Stomach smooth muscle (tissue), 2 donors: ENCODE data around the gene PAPPA2.
"Not testable (repeated sequence)": the region's sequence is repeated elsewhere in the genome, so short reads cannot be mapped to it uniquely, and the experiment has no call there.

ENCODE experiments used
- H3K27ac ChIP-seq: one replicate; pipeline ENCODE4 v1.7.0; 2013; ENCODE audit warnings: mild to moderate bottlenecking, low read length, inconsistent platforms
- H3K27me3 ChIP-seq, 2 donors: one replicate each; pipeline ENCODE4 v1.7.0; 2013; ENCODE audit warnings: low read length in 2 of 2; ENCODE audit not compliant: insufficient read depth in 2 of 2, control insufficient read depth in 1 of 2
- H3K36me3 ChIP-seq, 2 donors: one replicate each; pipeline ENCODE4 v1.7.0; 2013; ENCODE audit warnings: low read length in 2 of 2; ENCODE audit not compliant: control insufficient read depth in 2 of 2, insufficient read depth in 2 of 2
- H3K4me1 ChIP-seq: one replicate; pipeline ENCODE4 v1.7.0; 2013; ENCODE audit warnings: low read length; ENCODE audit not compliant: control insufficient read depth, insufficient read depth
- H3K4me3 ChIP-seq, 2 donors: one replicate each; pipeline ENCODE4 v1.7.0; 2013; ENCODE audit warnings: low read length in 2 of 2
- H3K9ac ChIP-seq, 2 donors: one replicate each; pipeline ENCODE4 v1.7.0; 2013; ENCODE audit warnings: low read length in 2 of 2, mild to moderate bottlenecking in 1 of 2
- H3K9me3 ChIP-seq, 2 donors: one replicate each; pipeline ENCODE4 v1.7.0; 2013; ENCODE audit warnings: low read length in 2 of 2; ENCODE audit not compliant: control insufficient read depth in 2 of 2
- donor health status: healthy.
- donor health status: Pancreatic carcinoma.

Gene PAPPA2, protein sequence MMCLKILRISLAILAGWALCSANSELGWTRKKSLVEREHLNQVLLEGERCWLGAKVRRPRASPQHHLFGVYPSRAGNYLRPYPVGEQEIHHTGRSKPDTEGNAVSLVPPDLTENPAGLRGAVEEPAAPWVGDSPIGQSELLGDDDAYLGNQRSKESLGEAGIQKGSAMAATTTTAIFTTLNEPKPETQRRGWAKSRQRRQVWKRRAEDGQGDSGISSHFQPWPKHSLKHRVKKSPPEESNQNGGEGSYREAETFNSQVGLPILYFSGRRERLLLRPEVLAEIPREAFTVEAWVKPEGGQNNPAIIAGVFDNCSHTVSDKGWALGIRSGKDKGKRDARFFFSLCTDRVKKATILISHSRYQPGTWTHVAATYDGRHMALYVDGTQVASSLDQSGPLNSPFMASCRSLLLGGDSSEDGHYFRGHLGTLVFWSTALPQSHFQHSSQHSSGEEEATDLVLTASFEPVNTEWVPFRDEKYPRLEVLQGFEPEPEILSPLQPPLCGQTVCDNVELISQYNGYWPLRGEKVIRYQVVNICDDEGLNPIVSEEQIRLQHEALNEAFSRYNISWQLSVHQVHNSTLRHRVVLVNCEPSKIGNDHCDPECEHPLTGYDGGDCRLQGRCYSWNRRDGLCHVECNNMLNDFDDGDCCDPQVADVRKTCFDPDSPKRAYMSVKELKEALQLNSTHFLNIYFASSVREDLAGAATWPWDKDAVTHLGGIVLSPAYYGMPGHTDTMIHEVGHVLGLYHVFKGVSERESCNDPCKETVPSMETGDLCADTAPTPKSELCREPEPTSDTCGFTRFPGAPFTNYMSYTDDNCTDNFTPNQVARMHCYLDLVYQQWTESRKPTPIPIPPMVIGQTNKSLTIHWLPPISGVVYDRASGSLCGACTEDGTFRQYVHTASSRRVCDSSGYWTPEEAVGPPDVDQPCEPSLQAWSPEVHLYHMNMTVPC (N-terminal part only)

DNA sequence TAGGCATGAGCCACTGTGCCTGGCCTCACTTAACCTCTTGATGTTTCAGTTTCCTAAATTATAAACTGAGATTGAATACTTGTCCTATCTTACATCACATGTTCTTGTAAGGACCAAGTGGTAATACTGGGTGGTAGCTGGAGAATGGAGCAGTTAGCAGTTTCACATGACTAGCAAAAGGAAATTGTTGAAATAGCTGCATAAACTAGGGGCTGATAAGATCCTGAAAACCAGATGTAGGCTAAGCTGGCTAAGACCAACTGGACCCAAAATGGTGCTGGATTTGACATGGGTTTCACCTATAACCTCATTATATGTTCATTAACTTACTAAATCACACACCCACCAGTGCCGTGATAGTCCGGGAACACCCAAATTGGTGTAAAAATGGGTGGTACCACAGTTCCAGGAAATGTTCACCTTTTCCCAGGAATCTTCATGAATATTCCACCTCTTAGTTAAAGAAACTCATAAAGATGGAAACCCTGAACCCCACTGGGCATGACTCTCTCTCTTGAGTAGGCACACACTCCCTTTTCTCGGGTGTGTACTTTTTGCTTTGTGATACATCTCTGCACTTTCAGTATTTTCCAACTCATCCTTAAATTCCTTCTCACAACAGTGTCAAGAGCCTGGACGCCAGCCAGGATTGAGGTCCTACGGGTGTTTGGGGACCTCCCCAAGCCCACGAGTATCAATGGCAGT lies at the start of gene PAPPA2:
Gene PAPPA2 (plus strand): TSS at position 502 of the 705 bp plus-strand sequence. CDS start 93,148 bp downstream, outside the sequence.
- H3K9ac ChIP-seq, result no peak within 1 kb of the TSS
- H3K4me3 ChIP-seq, result no peak within 1 kb of the TSS
- no peak within 1 kb of the TSS for H3K27ac ChIP-seq
- no peaks in the 10 kb centered on the region for H3K36me3 ChIP-seq
- peaks cover 0 to 6% of the 10 kb centered on the region in 2 donors for H3K9me3 ChIP-seq
- H3K4me1 ChIP-seq, result no peaks in the 10 kb centered on the region
- no peaks in the 10 kb centered on the region for H3K27me3 ChIP-seq

DNA sequence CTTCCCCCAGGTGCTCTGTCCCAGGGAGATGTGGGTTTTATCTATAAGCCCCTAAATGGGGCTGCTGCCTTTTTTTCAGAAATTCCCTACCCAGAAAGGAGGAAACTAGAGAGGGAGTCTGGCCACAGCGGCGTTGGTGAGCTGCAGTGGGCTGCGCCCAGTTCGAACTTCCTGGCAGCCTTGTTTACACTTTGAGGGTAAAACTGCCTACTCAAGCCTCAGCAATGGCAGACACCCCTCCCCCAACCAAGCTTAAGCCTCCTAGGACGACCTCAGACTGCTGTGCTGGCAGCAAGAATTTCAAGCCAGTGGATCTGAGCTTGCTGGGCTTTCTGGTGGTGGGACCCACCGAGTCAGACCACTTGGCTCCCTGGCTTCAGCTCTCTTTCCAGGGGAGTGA lies 46.2 kb upstream of the PAPPA2 start:
- H3K4me1 ChIP-seq, result no peaks in the 10 kb centered on the region

DNA sequence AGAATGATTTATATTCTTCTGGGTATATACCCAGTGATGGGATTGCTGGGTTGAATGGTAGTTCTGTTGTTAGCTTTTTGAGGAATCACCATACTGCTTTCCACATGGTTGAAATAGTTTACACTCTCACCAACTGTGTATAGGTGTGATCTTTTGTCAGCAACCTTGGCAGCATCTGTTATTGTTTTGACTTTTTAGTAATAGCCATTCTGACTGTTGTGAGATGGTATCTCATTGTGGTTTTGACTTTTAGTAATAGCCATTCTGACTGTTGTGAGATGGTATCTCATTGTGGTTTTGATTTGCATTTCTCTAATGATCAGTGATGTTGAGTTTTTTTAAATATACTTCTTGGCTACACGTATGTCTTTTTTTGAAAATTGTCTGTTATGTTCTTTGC lies 43.4 kb upstream of the PAPPA2 start:
- H3K36me3 ChIP-seq, H3K9me3 ChIP-seq, H3K4me3 ChIP-seq, H3K27me3 ChIP-seq, H3K9ac ChIP-seq, H3K4me1 ChIP-seq, H3K27ac ChIP-seq: not testable (repeated sequence)

More for the DNA sequence above, 46.2 kb upstream of the PAPPA2 start:
- H3K36me3 ChIP-seq, result no peaks in the 10 kb centered on the region
- no peak overlapping the region for H3K4me3 ChIP-seq
- H3K9ac ChIP-seq, result no peak overlapping the region
- H3K27me3 ChIP-seq, result no peaks in the 10 kb centered on the region
- no peaks in the 10 kb centered on the region for H3K9me3 ChIP-seq
- no peak overlapping the region for H3K27ac ChIP-seq

DNA sequence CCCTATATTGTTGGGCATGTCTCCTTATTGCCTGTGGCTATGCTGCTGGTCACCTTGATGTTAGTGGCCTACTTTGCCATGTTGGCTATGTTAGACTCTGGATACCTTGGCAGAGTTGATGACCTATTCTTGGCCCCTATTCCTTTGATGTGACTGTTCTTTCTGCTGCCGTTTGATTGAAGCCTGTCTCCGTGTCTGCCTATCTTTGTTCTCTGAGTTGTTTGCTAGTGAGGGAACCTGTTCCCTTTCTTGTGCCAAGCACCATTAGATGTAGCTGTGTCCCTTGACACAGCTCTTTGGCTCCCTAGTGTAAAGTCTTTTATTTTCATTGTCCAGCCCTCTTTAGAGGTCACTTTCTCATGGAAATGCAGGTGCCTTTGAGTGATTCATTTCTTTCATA lies 28.7 kb upstream of the PAPPA2 start:
- Histone ChIP-seq H3K9me3 (no peaks in the 10 kb centered on the region), H3K4me3 (no peak overlapping the region)

DNA sequence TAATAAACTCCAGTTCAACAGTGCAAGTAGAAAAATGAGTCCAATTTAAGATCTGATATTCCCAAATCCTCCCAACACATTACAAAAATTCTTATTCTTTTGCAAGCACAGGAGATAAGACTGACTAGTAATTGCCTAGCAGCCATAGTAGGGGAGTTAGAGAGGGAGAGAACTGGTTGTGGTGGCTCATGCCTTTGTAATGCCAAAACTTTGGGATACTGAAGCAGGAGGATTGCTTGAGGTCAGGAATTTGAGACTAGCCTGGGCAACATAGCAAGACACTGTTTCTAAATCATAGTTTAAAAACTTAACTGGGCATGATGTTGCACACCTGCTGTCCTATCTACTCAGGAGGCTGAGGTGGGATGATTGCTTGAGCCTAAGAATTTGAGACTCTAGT lies 26.7 kb upstream of the PAPPA2 start:
- Histone ChIP-seq H3K27me3 (no peaks in the 10 kb centered on the region), H3K9me3 (no peaks in the 10 kb centered on the region), H3K4me3 (no peak overlapping the region)

More for the DNA sequence above, 28.7 kb upstream of the PAPPA2 start:
- no peak overlapping the region for H3K9ac ChIP-seq
- no peaks in the 10 kb centered on the region for H3K36me3 ChIP-seq
- no peaks in the 10 kb centered on the region for H3K4me1 ChIP-seq
- H3K27ac ChIP-seq, result no peak overlapping the region
- H3K27me3 ChIP-seq, result no peaks in the 10 kb centered on the region

DNA sequence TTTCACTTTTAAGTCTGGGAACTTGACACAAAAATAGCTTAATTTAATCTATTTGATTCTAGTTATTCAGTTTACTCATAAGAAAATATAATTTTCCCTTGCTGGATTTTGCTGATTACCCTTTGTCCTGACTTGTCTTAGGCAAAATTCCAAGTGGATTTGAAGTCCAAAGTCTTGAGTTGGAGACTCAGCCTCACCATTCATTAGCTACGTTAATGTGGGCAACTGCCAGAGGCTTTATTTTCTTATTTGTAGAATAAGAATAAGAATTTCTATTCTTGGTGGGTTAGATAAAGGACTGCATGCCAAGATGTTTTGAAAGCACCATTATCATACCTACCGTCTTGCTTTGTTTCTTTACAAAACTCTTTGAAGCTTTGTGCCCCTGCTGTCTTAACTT lies 22.8 kb upstream of the PAPPA2 start:
- no peak overlapping the region for H3K9ac ChIP-seq
- H3K27me3 ChIP-seq, result no peaks in the 10 kb centered on the region
- H3K4me1 ChIP-seq, result no peaks in the 10 kb centered on the region
- H3K4me3 ChIP-seq, result no peak overlapping the region
- H3K9me3 ChIP-seq, result no peaks in the 10 kb centered on the region
- no peaks in the 10 kb centered on the region for H3K36me3 ChIP-seq
- H3K27ac ChIP-seq, result no peak overlapping the region

More for the DNA sequence above, 26.7 kb upstream of the PAPPA2 start:
- no peak overlapping the region for H3K27ac ChIP-seq
- H3K9ac ChIP-seq, result no peak overlapping the region
- no peaks in the 10 kb centered on the region for H3K4me1 ChIP-seq
- no peaks in the 10 kb centered on the region for H3K36me3 ChIP-seq

DNA sequence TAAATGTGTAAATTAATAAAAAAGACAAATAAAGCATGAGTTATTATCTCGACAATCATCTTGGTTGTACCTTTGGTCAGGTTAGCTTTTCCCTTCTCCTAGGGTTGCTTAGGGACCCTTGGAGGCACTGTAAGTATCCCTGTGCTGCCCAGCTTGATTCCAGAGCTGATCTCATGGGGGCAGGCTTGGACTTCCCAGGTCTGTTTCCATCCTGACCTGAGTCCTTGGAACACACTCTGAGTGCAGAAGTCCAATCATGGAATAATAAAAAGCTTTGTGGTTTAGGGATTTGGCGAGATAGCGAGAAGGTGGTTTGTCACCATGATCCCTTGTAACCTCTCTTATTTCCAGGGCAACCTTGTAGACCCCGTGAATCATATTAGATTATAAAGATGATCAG lies 18.7 kb upstream of the PAPPA2 start:
- H3K36me3 ChIP-seq, result no peaks in the 10 kb centered on the region
- no peaks in the 10 kb centered on the region for H3K9me3 ChIP-seq
- H3K27ac ChIP-seq, result no peak overlapping the region
- no peaks in the 10 kb centered on the region for H3K4me1 ChIP-seq
- no peaks in the 10 kb centered on the region for H3K27me3 ChIP-seq
- H3K9ac ChIP-seq, result no peak overlapping the region
- H3K4me3 ChIP-seq, result no peak overlapping the region

DNA sequence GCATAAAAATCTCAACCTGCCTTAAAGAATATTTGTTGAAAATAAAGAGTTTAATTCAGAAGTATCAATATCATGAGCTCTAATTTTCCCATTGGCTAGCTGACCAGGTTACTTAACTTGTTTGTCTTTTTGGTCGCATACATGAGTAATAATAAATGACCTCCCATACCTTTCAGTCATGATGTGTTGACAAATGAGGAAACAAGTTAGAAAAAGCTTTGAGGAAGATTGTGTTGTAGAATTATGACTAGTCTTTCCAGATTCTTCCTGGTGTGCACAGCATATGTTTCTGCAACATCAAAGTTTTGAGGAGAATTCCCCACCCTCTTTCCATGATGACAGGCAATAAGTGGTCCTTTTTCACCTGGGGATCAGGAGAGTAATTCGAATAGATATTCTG lies 17.6 kb upstream of the PAPPA2 start:
- Histone ChIP-seq H3K9ac (no peak overlapping the region), H3K36me3 (no peaks in the 10 kb centered on the region), H3K4me1 (no peaks in the 10 kb centered on the region), H3K27me3 (no peaks in the 10 kb centered on the region), H3K27ac (no peak overlapping the region), H3K9me3 (no peaks in the 10 kb centered on the region), H3K4me3 (no peak overlapping the region)

DNA sequence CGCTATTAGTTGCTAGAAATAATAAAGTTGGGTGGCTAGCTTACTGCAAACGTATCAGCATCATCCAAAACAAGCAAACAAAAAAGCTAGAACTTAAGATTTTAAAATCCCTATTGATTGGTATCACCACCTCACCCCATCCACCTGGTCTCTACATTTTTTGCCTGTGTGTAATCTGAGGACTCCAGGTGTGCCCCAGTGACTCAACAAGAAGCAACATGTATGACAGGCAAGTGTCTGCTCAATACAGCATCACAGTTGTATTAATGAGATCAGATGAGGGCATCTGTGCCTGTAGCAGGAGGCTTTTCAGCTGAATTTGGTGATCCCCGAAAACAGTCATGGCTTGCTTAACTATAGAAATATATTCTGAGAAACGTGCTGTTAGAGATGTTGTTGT lies 14.6 kb upstream of the PAPPA2 start:
- Histone ChIP-seq H3K9me3 (no peaks in the 10 kb centered on the region), H3K36me3 (no peaks in the 10 kb centered on the region), H3K27ac (no peak overlapping the region), H3K27me3 (no peaks in the 10 kb centered on the region), H3K9ac (no peak overlapping the region), H3K4me1 (no peaks in the 10 kb centered on the region), H3K4me3 (no peak overlapping the region)

DNA sequence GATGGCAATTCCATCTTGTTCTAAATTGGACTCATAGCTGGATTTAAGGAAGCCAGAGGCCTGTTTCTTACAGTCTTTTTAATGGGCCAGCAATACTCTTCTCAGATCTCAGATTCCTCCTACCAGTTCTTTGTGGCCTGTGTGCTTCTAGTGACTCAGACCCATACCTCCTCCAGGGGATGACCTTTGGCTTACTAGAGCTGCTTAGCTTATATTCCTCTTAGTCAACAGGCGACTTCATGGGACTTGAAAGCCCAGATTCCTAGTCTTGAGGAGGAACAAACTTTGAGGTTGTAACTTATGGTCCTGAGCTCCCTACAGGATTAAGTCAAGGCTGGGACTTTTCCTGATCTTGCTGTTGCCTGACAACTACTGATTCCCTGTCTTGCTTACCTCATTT lies 12.4 kb upstream of the PAPPA2 start:
- Histone ChIP-seq H3K9ac (no peak overlapping the region), H3K27me3 (no peaks in the 10 kb centered on the region), H3K36me3 (no peaks in the 10 kb centered on the region)

More for the DNA sequence above, 12.4 kb upstream of the PAPPA2 start:
- H3K4me3 ChIP-seq, result no peak overlapping the region
- H3K9me3 ChIP-seq, result no peaks in the 10 kb centered on the region
- H3K4me1 ChIP-seq, result no peaks in the 10 kb centered on the region
- no peak overlapping the region for H3K27ac ChIP-seq
